Uterus (tissue), 4 donors: ENCODE data around the gene PTPRQ. TPM values are rescaled to one million over a fixed set of nuclear protein-coding genes. Genes with fewer than 3 reads are reported as not detected.

Source experiments
- DNase-seq, 2 donors: peaks; one replicate each; pipeline ENCODE4 v3.0.0-alpha.2; 2019 to 2020
- H3K27ac ChIP-seq, 2 donors: fragments of 200-600 bp; sonication (generic); 1 replicate in 1 of 2; 2 replicates in 1 of 2; pipeline ENCODE4 v1.5.1; 2016 to 2018
- H3K27me3 ChIP-seq, 2 donors: fragments of 200-600 bp; sonication (generic); one replicate each; pipeline ENCODE4 v1.5.1; 2018 to 2019; ENCODE audit warnings: control low read depth in 1 of 2
- H3K36me3 ChIP-seq, 2 donors: fragments of 200-600 bp; sonication (generic); one replicate each; pipeline ENCODE4 v1.5.1; 2019; ENCODE audit warnings: control low read depth in 1 of 2
- H3K4me1 ChIP-seq, 2 donors: fragments of 200-600 bp; sonication (generic); one replicate each; pipeline ENCODE4 v1.5.1; 2018 to 2019; ENCODE audit warnings: control low read depth in 1 of 2
- H3K4me3 ChIP-seq, 2 donors: fragments of 200-600 bp; sonication (generic); 1 replicate in 1 of 2; 2 replicates in 1 of 2; pipeline ENCODE4 v1.5.1; 2018 to 2019; ENCODE audit warnings: mild to moderate bottlenecking in 1 of 2
- H3K9me3 ChIP-seq, 2 donors: fragments of 200-600 bp; sonication (generic); one replicate each; pipeline ENCODE4 v1.5.1; 2019; ENCODE audit warnings: control low read depth in 1 of 2
- POLR2A ChIP-seq, 2 donors: fragments of 450-650 bp; IDR thresholded peaks; one replicate each; pipeline ENCODE4 v1.6.1; 2016; ENCODE audit warnings: antibody characterized with exemption in 2 of 2, mild to moderate bottlenecking in 1 of 2, moderate library complexity in 1 of 2
- intact Hi-C: fragments of 100-400 bp; cut with DNase I; formaldehyde crosslinking; loops from one replicate; pipeline ENCODE4 v1.15.1; 2023; ENCODE audit warnings: low total_unique reads
- total RNA-seq, 4 donors: library from RNA; depleted of rRNA in 3 of 4; stranded (reverse); fragments of >200 nt in 3 of 4; gene quantifications; one replicate each; pipeline versions ENCODE4 v1.1.0 to v1.2.4, GENCODE V29; 2014 to 2023
- TF ChIP-seq, protein P1 (sequence below), 4 experiments: fragments of 200-600 bp in 2 of 4; fragments of 450-650 bp in 2 of 4; sonication (generic) in 2 of 4; IDR thresholded peaks; one replicate each; pipeline ENCODE4 v1.5.1; 2016 to 2019; ENCODE audit warnings: antibody characterized with exemption in 4 of 4, mild to moderate bottlenecking in 2 of 4, moderate library complexity in 1 of 4
- donor health status: DM: yes; HTN: yes; CAD: no.

The PTPRQ gene
- total RNA-seq, 4 donors from 2014 or later = 0.29 to 1.3 (median 1.0) TPM; not detected in 1

DNA sequence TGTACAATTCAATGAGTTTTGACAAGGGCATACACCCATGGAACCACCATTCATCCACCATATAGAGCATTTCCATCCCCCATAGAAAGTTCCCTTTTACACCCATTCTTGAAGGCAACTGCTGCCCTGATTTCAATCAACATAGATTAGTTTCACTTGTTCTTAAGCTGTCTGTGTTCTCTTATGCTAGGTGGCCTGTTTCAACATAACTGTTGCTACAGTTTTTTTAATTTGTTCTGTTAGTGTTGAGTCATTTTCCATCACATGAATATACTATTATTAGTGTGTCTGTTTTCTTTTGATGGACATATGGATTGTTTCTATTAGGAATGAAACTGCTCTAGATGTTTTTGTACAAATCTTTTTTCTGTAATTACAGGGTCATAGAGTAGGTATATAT, 123.4 kb downstream of the PTPRQ start:
- Histone ChIP-seq H3K36me3 (no peaks in the 10 kb centered on the region), H3K27me3 (no peaks in the 10 kb centered on the region), H3K27ac (no peak overlapping the region), H3K4me1 (no peaks in the 10 kb centered on the region), H3K9me3 (no peaks in the 10 kb centered on the region), H3K4me3 (no peak overlapping the region)
- DNase-seq = no peak
- intact Hi-C loops = no loop called here
- no peak for TF ChIP-seq POLR2A (IDR thresholded peaks at IDR 0.05)
- TF ChIP-seq, protein P1, sequence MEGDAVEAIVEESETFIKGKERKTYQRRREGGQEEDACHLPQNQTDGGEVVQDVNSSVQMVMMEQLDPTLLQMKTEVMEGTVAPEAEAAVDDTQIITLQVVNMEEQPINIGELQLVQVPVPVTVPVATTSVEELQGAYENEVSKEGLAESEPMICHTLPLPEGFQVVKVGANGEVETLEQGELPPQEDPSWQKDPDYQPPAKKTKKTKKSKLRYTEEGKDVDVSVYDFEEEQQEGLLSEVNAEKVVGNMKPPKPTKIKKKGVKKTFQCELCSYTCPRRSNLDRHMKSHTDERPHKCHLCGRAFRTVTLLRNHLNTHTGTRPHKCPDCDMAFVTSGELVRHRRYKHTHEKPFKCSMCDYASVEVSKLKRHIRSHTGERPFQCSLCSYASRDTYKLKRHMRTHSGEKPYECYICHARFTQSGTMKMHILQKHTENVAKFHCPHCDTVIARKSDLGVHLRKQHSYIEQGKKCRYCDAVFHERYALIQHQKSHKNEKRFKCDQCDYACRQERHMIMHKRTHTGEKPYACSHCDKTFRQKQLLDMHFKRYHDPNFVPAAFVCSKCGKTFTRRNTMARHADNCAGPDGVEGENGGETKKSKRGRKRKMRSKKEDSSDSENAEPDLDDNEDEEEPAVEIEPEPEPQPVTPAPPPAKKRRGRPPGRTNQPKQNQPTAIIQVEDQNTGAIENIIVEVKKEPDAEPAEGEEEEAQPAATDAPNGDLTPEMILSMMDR (IDR thresholded peaks at IDR 0.05) = no peak

DNA sequence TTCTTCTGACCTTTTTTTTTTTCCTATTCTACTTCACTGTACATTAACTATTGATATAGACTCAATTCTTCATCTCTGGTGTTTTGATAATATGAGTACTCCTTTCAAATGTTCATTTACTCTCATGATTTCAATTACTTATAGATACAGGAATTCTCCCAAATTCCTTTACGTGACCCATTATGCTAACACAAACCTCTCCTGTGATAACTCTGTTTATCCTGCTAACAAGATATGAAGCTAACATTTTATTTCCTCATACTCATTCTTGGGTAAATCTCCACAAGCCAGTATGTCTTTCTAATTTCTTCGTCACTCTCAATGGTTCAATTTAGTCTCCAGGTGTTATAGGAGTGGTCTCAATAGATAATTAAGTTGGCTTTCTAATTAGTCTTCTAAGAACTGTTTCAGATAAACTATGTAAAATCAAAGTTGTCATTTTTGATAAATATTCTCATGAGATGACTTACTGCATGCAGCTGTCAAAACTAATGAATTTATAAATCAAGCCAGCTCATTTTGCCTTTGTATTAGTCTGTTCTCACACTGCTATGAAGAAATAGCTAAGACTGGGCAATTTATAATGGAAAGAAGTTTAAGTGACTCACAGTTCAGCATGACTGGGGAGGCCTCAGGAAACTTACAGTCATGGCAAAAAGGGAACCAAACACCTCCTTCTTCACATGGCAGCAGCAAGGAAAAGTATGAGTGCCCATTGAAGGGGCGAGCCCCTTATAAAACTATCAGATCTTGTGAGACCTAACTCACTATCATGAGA, 132.8 kb downstream of the PTPRQ start:
- intact Hi-C loops = no loop called here
- Histone ChIP-seq H3K9me3 (no peaks in the 10 kb centered on the region), H3K4me1 (no peaks in the 10 kb centered on the region), H3K36me3 (no peaks in the 10 kb centered on the region), H3K4me3 (no peak overlapping the region), H3K27ac (no peak overlapping the region), H3K27me3 (no peaks in the 10 kb centered on the region)
- no peak for DNase-seq
- TF ChIP-seq POLR2A (IDR thresholded peaks at IDR 0.05) = no peak
- TF ChIP-seq, protein P1 (IDR thresholded peaks at IDR 0.05) = no peak

DNA sequence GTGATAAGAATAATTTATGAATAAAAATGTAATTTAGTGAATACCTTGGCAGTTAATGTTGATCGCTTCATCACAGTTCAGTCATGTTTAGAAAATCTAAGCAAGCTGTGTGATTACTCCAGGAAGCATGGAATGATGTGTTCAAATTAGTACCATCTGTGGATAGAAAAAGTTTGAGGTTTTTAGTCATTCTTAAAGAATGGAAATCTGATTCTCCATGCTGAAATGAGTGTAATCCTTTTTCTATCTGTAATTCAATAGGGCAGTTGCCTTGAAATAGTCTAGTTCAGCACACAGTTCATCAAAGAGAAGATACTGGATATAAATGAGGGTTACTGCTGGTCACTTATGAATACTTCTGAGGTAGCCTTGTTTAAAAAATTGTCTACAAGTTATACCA, 136.2 kb downstream of the PTPRQ start:
- intact Hi-C loops = no loop called here
- Histone ChIP-seq H3K27me3 (no peaks in the 10 kb centered on the region), H3K9me3 (no peaks in the 10 kb centered on the region)

DNA sequence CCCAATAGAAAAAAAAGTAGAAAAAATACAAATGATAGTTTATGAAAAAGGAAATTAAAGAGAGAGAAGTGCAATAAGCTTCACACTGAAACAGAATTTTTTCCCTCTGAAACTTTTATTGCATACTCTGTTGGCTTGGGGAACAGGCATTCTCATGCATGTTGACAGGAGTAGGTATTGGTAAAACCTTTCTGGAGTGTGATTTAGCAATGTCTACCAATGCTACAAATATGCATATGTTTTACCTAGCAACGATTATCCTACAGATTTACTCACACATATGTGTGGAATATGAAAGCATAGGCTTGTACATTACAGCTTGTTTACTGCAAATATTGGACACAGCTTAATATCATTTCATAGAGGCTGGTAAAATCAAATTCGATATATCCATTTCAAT, 137.7 kb downstream of the PTPRQ start:
- no peaks in the 10 kb centered on the region for H3K9me3 ChIP-seq
- intact Hi-C loops = no loop called here
- no peaks in the 10 kb centered on the region for H3K4me1 ChIP-seq
- no peak for DNase-seq
- H3K4me3 ChIP-seq = no peak overlapping the region
- H3K36me3 ChIP-seq = no peaks in the 10 kb centered on the region
- no peaks in the 10 kb centered on the region for H3K27me3 ChIP-seq
- TF ChIP-seq, protein P1 (IDR thresholded peaks at IDR 0.05) = no peak
- no peak for TF ChIP-seq POLR2A (IDR thresholded peaks at IDR 0.05)
- no peak overlapping the region for H3K27ac ChIP-seq

More for the DNA sequence above, 136.2 kb downstream of the PTPRQ start:
- H3K4me1 ChIP-seq = no peaks in the 10 kb centered on the region
- no peak for DNase-seq
- no peak overlapping the region for H3K4me3 ChIP-seq
- H3K36me3 ChIP-seq = no peaks in the 10 kb centered on the region
- TF ChIP-seq POLR2A (IDR thresholded peaks at IDR 0.05) = no peak
- TF ChIP-seq, protein P1 (IDR thresholded peaks at IDR 0.05) = no peak
- no peak overlapping the region for H3K27ac ChIP-seq

DNA sequence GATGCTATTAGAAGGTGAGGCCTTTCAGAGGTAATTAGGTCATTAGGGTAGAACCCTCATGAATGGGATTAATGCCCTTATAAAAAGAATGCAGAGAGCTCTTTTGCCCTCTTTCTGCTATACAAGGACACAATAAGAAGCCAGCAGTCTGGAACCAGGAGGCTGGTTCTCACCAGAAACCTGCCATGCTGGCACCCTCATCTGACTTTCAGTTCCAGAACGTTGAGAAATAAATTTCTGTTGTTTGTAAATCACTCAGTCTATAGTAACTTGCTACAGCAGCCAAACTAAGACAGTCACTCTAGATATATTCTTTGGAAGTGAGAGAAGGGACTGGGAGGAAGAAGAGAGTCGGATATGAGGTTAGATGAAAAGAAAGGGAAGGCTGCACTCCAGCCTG, 138.4 kb downstream of the PTPRQ start:
- Histone ChIP-seq H3K9me3 (no peaks in the 10 kb centered on the region), H3K36me3 (no peaks in the 10 kb centered on the region), H3K4me3 (no peak overlapping the region), H3K27me3 (no peaks in the 10 kb centered on the region), H3K27ac (no peak overlapping the region), H3K4me1 (no peaks in the 10 kb centered on the region)
- intact Hi-C loops = no loop called here
- DNase-seq = no peak
- TF ChIP-seq, protein P1 (IDR thresholded peaks at IDR 0.05) = no peak
- no peak for TF ChIP-seq POLR2A (IDR thresholded peaks at IDR 0.05)
